ENCODE measurements around the gene ETDC.
"Not testable (repeated sequence)": the region's sequence is repeated elsewhere in the genome, so short reads cannot be mapped to it uniquely, and the experiment has no call there.

Gene ETDC

GRCh38 chrX:135309430-135309923 lies at the start of gene ETDC:
Gene ETDC (plus strand): TSS chrX:135309480. CDS start chrX:135309480, 0 bp downstream.
- DNase-seq = no peak

GRCh38 chrX:135260976-135261375 lies 48.3 kb upstream of the ETDC start:
- not testable (repeated sequence) for DNase-seq

GRCh38 chrX:135263376-135263775 lies 45.9 kb upstream of the ETDC start:
- not testable (repeated sequence) for DNase-seq

GRCh38 chrX:135264206-135264605 lies 45.1 kb upstream of the ETDC start:
- no peak for DNase-seq

- no peak for DNase-seq
Observed at GRCh38 chrX:135273162-135273561, 36.1 kb upstream of the ETDC start.

GRCh38 chrX:135275973-135276372 lies 33.3 kb upstream of the ETDC start:
- no peak for DNase-seq

GRCh38 chrX:135287266-135287823 lies 21.9 kb upstream of the ETDC start:
- DNase-seq = no peak

- peak in 1 of 2 experiments; percentile 45 for DNase-seq
Observed at GRCh38 chrX:135295238-135295943, 13.9 kb upstream of the ETDC start.

GRCh38 chrX:135295944-135296305 lies 13.4 kb upstream of the ETDC start:
- no peak for DNase-seq

GRCh38 chrX:135302269-135302873 lies 6.9 kb upstream of the ETDC start:
- DNase-seq = peak in 1 of 2 experiments; percentile 19

GRCh38 chrX:135304741-135305140 lies 4.5 kb upstream of the ETDC start:
- no peak for DNase-seq

GRCh38 chrX:135307171-135307570 lies 2.1 kb upstream of the ETDC start:
- DNase-seq = no peak

- no peak for DNase-seq
Observed at GRCh38 chrX:135308345-135308855, 880 bp upstream of the ETDC start.

- no peak for DNase-seq
Observed at GRCh38 chrX:135315864-135316263, 6.6 kb downstream of the ETDC start.

- no peak for DNase-seq
Observed at GRCh38 chrX:135324463-135324862, 15.2 kb downstream of the ETDC start.

- DNase-seq = not testable (repeated sequence)
Observed at GRCh38 chrX:135325036-135325818, 15.9 kb downstream of the ETDC start.

- no peak for DNase-seq
Observed at GRCh38 chrX:135327299-135327698, 18.0 kb downstream of the ETDC start.

- no peak for DNase-seq
Observed at GRCh38 chrX:135328421-135329005, 19.2 kb downstream of the ETDC start.

- DNase-seq = no peak
Observed at GRCh38 chrX:135330706-135331105, 21.4 kb downstream of the ETDC start.

- no peak for DNase-seq
Observed at GRCh38 chrX:135331525-135331924, 22.2 kb downstream of the ETDC start.

GRCh38 chrX:135340831-135341230 lies 31.6 kb downstream of the ETDC start:
- no peak for DNase-seq

GRCh38 chrX:135345107-135345589 lies 35.9 kb downstream of the ETDC start:
- DNase-seq = peak in 1 of 2 experiments; percentile 25

- no peak for DNase-seq
Observed at GRCh38 chrX:135346975-135347374, 37.7 kb downstream of the ETDC start.

All from NCI-H526 (cell line).